ENCODE data around the gene STS.

STS gene

DNA sequence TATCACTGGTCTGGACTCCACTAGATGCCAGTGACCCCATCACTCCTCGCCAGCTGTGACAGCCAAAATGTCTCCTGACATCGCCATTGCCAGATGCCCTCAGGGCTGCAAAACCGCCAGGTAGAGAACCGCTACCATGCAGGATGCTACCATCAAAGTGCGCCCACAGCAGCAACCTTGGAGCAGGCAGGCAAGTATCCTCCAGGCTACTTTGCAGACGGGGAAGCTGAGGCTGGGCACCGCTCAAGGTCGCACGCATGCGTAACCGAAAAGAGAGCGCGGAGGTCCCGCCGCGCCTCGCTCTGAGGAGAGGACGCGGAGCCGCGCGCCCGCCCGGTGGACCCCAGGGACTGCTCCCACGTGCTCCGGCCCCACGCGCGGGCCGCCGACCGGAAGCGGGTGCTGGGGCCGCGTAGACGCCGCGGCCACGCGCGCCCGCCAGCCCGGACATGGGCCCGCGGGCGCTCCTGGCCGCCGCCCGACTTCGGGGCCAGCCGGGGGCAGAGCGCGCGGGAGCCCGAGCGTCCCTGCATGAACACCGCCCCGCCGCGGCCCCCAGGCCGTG, at the start of gene STS:
Gene STS (plus strand): TSS at position 300 of the 565 bp plus-strand sequence. CDS start 105,488 bp downstream, outside the sequence.
- H3K4me3 ChIP-seq (ENCODE audit: low read depth, low read length) = peak within 1 kb of the TSS; percentile 76
- peak; percentile 25 for DNase-seq (ENCODE audit: low read depth)
- no peak for TF ChIP-seq CTCF (conservative IDR thresholded peaks at IDR 0.05; ENCODE audit: low read depth, low read length)

GRCh38 chrX:7100022-7100421, 47.5 kb upstream of the STS start:
- H3K4me3 ChIP-seq (ENCODE audit: low read depth, low read length) = no peak overlapping the region
- no peak for TF ChIP-seq CTCF (conservative IDR thresholded peaks at IDR 0.05; ENCODE audit: low read depth, low read length)
- no peak for DNase-seq (ENCODE audit: low read depth)

- no peak for DNase-seq (ENCODE audit: low read depth)
- no peak overlapping the region for H3K4me3 ChIP-seq (ENCODE audit: low read depth, low read length)
- no peak for TF ChIP-seq CTCF (conservative IDR thresholded peaks at IDR 0.05; ENCODE audit: low read depth, low read length)
Observed at GRCh38 chrX:7102119-7102518, 45.4 kb upstream of the STS start.

GRCh38 chrX:7106649-7107048, 40.9 kb upstream of the STS start:
- no peak for DNase-seq (ENCODE audit: low read depth)
- H3K4me3 ChIP-seq (ENCODE audit: low read depth, low read length) = no peak overlapping the region
- TF ChIP-seq CTCF (conservative IDR thresholded peaks at IDR 0.05; ENCODE audit: low read depth, low read length) = no peak

- no peak for TF ChIP-seq CTCF (conservative IDR thresholded peaks at IDR 0.05; ENCODE audit: low read depth, low read length)
- H3K4me3 ChIP-seq (ENCODE audit: low read depth, low read length) = no peak overlapping the region
- DNase-seq (ENCODE audit: low read depth) = no peak
Observed at GRCh38 chrX:7108030-7108429, 39.5 kb upstream of the STS start.

DNA sequence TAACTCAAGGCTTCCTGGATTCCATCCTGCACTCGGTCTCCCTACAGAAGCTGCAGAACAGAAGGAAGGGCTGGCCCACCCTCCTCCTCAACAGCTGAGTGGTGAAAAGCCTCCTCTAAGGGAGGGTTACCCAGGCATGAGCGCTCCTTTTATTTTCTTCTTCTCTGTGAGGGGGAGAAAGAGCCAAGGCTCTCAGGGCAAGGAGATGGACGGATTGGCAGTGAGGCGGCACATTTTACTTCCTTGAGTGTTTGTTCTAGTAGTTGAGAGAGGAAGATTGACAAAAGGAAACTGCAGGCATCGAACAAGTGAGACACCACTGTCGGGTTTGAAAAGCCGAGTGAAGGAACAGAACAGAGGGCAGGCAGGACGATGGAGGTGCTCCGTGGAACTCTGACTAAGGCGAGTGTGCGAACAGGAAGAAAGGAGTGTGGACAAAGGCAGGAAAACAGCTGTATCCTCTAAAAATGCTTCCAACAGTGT, 38.4 kb upstream of the STS start:
- peak overlapping the region; percentile 29 for H3K4me3 ChIP-seq (ENCODE audit: low read depth, low read length)
- no peak for TF ChIP-seq CTCF (conservative IDR thresholded peaks at IDR 0.05; ENCODE audit: low read depth, low read length)
- no peak for DNase-seq (ENCODE audit: low read depth)
